Stimulated activated CD4-positive, alpha-beta T cell treated with anti-CD3 and anti-CD28 coated beads, Interleukin-15, amount 100 ng/mL, for 1 hour (primary cell): Measurements from ENCODE around the gene MTHFD2.
A peak's percentile ranks its signal among the peaks of the same experiment; 100 is the strongest.
"Not testable (repeated sequence)": the region's sequence is repeated elsewhere in the genome, so short reads cannot be mapped to it uniquely, and the experiment has no call there.

Experiments
- DNase-seq, 2 donors: peaks; one replicate each; pipeline ENCODE4 v3.0.0-alpha.2; 2020; ENCODE audit warnings: low read depth in 1 of 2, low spot score in 1 of 2

MTHFD2 gene

DNA sequence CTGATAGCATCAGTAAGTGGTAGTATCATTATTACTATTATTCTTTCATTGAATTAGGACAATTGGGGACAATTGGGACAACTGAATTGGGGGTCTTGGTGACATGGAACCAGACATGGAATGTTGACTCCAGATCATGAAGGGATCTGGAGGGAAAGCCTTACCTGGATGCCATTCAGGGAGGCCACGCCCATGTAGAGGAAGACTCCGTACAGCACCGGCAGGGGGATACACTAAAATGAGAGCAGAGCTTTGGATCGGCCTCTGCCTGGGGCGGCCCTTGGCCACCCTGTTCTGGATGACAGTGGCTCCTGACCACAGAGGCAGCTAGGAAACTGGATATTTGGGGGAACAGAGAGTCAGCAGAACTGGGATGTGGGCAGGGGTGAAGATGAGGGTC lies 29.2 kb downstream of the MTHFD2 start:
- no peak for DNase-seq

DNA sequence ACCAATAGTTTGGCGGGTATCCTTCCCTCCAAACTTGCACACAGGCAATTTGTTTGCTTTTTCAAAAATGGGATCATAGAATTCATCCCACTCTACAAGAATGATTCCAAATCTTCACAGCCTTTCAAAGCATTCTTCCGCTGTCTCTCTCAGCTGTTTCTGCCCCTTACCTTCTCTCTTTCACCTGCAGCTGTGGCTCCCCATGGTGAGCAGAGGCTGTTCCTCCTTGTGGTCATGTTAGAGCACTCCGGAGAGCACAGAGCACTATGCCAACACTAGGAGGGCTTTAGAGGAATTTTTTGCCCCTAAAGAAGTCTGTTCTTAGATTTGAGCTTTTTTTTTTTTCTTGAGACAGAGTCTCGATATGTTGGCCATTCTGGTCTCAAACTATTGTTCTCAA lies 30.4 kb downstream of the MTHFD2 start:
- no peak for DNase-seq

DNA sequence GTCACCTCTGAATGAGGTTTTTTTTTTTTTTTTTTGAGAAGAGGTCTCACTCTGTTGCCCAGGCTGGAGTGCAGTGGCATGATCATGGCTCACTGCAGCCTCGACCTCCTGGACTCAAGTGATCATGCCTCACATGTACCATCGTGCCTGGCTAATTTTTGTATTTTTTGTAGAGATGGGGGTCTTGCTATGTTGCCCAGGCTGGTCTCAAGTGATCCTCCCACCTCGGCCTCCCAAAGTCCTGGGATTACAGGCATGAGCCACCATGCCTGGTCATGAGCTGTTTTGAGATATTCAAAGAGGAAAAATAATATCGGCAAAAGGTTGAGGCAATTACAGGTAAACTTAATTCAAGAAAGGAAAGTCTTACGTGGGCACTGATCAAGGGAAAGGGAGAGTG lies 31.4 kb downstream of the MTHFD2 start:
- DNase-seq: not testable (repeated sequence)

DNA sequence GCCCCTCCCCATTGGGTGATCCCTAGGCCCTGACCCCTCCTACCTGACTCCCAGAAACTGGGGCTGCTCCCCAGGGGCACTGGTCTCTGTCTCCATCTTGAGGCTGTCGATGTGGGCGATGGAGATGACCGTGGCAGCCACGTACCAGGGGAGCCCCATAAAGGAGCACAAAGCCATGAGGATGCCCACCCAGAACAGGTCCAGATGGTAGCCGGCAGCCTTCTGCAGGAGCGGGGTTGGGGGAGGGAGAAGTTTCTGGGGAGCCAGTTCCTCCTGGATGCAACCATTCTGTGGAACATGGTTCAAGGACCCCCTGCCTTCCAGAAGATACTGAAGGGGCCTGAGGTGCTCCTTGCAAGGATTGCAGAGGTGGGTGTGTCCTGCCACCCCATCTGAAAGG lies 34.0 kb downstream of the MTHFD2 start:
- no peak for DNase-seq

DNA sequence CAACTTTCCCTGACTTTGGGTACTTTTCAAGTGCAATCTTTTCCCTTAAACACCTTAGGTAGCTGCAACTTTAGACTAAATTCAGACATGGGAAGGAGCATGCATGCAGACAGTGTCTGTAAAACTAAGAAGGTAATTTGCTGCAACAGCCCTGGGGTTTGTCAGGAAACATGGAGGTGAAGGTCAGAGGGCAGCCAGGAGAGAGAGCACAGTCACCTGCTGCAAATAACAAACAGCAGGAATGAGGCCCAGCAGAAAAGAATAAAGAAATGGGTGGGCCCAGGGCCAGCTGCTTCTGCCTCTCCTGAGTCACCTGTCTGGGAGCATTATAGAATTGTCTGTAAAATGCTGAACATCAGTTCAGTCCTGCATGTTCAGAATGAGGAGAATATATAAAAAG lies 35.2 kb downstream of the MTHFD2 start:
- no peak for DNase-seq

DNA sequence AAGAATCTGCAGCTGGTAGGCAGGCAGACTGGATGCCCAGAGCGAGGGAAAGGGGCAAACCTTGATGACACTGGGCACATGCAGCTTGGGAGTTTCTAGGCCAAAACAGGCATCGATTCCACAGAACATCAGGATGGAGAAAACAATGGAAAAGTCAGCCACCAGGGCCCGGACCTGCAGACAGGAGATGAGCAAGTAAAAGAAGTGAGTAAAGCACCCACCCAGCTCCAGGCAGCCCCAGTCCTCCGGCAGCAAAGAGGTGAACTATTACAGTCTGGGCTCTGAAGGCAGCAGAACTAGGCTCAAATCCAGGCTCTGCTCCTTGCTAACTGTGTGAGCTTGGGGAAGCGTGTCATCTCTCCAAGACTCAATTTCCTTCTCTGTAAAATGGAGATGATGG lies 36.6 kb downstream of the MTHFD2 start:
- DNase-seq: no peak

DNA sequence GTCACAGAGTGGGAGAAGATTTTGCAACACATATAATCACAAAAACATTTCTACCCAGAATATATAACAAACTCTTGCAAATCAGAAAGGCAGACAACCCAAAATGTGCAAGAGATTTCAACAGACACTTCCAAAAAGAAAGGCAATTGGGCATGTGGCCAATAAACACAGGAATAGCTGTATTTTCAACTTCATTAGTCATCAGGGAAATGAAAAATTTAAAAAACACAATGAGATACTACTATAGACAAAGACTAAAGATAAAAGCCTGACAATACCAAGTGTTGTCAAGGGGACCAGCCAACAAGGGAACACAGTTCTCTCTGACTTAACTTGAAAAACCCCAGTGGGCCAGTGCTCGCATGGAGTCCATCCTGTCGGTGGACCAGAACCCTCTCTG lies 40.5 kb downstream of the MTHFD2 start:
- no peak for DNase-seq

DNA sequence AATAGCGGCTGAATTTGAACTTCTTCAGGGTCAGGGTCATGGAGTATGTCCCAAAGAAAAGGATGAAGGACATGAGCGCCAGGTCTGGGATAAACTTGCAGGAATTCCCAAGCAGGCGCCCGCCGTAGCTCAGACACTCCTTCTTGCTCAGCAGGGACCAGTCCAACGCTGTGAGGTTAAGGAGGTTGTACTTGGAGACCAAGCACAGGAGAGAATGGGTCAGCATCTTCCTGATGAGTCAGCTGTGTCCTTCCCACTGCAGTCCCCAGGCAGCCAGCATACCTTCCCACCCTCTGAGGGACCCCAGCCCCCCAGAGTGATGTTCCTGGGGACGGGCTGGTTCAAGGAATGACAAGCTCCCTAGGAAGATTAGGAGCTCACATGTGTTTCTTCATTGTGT lies 40.9 kb downstream of the MTHFD2 start:
- no peak for DNase-seq

DNA sequence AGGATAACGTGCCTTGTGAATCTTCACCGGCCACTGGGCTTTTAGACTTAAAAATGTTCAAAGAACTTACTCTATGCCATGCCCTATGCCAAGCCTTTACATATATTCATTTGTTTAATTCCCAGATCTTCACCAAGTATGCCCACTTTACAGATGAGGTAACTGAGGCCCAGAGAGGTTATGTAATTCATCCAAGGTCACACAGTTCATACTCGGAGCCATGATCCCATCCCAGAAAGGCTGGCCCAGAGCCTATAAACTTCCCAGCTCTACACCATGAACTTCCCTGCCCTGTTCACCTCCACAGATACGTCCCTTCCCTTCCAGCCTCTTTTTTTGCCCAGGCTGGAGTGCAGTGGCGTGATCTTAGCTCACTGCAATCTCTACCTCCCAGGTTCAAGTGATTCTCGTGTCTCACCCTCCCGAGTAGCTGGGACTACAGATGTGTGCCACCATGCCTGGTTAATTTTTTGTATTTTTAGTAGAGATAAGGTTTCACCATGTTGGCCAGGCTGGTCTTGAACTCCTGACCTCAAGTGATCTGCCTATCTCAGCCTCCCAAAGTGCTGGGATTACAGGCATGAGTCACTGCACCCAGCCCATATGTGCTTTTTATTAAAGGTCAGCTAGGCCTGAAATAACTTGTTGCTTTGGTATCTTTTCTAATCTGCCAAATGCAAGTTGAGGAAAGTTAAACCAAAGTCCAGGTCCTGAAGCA lies 44.1 kb downstream of the MTHFD2 start:
- DNase-seq: no peak

DNA sequence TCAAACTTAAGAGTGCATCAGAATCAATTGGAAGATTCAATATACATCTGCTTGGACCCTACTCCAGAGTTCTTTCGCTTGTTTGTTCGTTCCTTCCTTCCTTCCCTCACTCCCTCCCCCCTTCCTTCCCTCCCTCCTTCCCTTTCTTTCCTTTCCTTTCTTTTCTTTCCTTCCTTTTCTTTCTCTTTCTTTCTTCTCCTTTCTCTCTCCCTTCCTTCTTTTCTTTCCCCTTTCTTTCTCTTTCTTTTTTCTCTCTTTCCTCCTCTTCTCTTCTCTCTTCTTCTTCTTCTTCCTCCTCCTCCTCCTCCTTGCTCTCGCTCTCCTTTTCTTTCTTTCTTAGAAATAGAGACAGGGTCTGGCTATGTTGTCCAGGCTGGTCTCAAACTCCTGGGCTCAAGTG lies 45.9 kb downstream of the MTHFD2 start:
- DNase-seq: no peak

DNA sequence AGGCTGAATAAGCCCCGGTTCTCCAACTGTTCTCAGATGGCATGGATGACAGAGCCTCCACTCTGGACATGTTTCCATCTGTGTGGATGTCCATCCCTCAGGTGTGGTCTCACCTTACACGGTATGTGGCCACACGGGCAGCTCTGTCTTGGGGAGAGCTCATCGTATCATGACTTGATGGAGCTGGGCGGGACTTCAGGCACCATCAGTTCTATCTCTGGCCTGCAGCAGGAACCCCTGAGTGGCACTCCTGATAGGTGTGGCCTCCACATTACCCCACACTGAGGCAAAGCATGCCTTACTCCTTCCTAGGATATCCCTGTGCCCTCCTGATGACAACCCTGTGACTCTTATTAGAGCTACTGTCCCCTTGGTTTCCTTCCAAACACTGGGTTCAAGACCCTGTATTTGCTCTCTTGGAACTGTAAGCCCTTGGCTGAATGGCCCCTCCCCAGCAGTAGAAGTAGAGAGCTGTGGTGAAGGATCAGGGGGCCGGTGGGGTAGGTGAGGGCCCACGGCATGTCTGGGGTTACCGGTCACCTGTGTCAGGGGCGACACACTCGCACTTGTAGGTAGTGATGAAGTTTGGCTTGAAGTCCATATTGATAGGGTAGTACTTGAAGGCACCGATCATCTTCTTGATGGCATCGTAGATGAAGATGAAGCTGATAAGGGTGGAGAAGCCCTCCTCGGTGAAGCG lies 48.2 kb downstream of the MTHFD2 start:
- no peak for DNase-seq

DNA sequence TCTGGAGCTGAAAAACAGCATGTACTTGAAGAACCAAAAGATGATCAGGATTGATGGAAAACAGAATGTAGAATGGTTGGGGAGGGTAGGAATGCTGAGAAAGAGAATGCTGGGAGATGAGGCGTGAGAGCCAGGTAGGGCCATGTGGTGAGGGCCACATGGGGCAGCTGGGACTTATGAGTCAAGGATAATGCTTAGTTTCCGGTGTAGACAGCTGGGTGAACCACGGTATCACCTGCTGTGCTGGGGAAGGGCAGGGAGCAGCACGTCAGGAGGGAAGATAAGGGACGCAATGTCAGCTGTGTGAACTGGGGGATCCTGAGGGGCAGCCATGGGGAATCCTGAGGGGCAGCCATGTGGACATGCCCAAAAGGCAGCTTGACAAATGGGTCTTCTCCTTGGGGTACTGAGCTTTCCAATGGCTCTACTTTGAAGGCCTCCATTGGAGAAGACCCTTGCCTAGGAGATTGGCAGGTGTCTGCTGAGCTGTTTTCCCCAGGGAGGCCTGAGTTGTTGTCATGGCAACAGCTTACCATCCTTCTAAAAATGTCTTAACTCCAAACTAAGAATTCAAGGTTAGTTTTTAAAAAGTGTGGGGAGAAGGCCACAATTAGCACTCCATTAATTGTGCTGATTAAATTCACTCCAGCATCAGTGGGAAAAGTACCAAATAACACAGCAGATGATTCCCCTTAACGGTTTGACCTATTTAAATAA lies 51.1 kb downstream of the MTHFD2 start:
- DNase-seq: no peak

DNA sequence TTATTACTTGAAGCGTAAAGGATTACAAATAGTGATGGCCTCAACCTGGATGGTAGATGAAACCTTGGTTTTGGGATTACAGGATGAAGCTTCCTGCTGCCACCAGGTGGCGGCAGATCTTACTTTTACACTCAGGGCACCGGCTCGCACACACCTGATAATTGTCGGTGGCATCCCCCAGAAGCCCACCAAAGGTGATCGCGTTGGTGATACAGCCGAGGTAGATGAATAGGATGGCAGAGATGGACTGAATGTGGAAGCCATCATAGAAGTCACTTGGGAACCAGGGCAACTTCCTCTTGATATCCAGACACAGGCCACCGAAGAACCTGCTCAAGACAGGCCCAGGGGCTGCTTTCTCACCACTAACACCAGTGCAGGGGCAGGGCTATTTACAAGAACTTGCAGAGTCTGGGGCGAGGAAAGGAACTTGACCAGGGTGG lies 51.8 kb downstream of the MTHFD2 start:
- DNase-seq: peak; percentile 10 to 39

DNA sequence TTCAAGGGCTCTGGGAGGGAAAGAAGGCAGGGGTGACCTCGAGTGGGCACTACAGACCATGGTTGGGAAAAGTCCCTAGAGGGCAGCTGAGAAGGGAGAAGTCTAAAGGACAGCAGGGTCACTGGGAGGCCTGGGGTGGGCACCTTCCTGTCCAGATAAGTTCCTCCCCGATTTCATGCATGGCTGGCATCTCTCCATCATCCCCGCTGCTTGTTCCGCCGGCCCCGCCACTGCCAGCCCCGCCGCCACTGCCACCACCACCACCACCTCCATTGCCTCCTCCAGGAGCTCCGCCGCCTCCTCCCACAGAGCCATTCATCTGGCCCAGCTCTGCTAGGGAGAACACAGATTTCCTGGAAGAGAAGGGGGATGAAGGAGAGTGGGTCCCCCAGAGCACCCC lies 53.6 kb downstream of the MTHFD2 start:
- no peak for DNase-seq

DNA sequence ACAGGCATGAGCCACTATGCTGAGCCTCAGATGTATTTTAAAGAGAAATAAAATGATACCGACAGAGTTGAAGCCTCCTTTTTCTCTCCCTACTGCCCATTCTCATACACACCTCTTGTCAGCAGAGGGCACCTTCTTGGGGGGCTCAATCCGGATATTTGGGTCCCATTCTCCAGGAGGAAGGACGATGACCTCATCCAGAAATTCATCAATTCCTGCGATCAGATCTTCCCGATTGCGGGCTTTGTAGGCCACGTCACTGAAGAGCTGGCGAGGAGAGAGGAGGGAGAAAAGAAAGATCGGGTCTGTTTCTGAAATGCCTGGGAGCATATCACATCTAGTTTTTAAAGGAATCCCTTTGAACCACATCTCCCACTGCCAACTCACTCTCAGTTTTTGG lies 54.4 kb downstream of the MTHFD2 start:
- no peak for DNase-seq

DNA sequence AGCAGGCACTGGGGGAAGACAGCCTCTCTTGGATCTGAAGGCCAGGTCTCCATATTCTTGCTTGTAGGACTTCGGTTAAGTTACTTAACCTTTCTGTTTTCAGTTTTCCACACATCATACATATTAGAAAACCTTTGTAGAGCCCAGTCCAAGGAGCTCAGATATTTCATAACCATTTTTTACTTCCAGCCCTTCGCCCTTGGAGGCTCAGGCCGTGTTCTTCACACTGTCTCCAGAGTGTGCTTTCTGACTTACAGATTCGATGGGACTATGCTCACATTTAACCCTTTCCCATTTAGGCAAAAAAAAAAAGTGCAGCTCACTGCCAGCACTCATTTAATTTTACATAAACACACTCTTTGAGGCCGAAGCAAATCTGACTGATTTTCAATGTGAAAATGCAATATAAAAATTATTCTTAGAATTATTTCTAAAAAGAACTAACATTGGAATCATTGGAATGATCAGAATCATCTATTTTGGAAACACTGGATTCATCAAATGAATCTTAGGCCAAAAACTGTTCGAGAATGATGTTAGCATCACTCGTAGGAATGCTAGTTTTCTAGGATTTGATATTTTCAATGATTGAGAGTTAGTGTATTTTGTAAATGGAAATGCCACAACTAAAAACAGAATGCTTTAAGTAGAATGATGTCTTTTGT lies 55.0 kb downstream of the MTHFD2 start:
- no peak for DNase-seq

DNA sequence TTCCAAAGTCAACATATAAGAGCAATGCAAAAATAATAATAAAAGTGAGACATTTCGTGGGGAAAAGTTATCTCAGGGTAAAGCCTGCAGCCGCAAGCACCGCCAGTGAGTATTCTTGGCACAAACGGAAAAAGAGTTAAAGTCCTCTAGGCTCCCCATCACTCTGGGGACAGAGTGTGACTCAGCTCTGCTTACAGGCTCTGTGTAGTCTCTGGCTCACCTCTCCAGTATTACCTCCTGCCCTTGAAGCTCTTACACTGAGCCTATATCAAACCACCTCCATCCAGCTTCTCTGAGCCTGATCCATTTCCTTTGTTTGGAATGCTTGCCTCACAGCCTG lies 55.5 kb downstream of the MTHFD2 start:
- DNase-seq: no peak

DNA sequence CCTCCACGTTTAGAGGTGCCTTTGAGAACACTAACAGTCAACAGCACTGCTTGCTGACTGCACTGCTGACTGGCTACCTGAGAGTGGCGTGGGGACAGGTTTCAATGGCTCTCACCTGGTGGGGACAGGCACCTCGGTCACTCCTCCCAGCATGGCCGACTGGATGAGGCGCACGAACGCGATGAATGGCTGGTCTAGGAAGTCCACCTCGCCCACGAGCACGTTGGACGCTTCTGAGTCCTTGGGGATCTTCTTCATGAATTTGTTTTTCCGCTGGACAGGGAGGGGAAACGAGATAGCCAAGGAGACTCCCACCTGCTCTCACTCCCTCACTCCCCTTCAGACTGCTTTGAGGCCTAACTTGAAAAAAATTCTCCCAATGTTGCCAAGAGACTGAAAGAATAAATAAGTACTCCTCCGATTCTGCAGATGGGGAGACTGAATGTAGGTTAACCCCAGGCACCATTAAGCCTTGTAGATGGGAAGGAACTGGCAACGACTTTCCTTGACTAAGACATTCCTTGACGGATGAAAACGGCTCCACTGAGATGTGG lies 57.3 kb downstream of the MTHFD2 start:
- no peak for DNase-seq

DNA sequence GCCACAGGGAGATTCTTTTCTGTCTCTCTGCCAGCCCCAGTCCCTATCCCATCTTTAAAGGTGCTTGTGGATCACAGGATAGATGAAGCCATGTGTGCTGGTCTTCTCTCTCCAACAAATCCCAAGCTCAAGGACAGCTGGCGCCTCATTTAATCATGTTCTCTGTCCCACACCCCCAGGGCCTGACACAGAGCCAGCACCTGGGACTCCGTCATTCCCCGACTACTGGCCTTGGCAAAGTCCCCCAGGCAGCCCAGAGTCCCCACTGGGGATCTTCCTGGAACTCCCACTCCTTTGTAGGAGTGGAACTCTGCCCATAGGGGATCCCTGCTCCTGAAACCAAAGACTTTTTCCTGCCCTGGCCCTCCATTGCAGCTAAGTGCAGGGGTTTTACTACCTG lies 60.8 kb downstream of the MTHFD2 start:
- no peak for DNase-seq

DNA sequence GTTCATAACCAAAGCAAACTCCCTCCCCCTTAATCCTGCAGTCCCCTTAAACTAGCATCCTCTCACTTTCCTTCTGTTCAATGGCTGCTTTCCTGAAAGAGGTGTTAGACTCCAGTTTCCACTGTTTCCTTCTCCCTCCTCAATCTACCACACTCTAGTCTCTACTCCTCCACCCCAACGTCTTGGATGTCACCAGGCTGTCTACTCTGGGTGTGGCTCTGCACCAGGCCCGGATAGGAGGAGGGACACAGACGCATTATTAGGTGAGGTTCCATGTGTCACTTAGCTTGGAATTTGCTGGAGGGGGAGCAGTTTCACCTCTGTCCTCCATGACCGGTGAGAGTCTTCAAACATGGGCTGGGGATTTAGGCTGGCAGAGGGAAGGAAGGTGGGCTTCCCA lies 61.3 kb downstream of the MTHFD2 start:
- DNase-seq: no peak

DNA sequence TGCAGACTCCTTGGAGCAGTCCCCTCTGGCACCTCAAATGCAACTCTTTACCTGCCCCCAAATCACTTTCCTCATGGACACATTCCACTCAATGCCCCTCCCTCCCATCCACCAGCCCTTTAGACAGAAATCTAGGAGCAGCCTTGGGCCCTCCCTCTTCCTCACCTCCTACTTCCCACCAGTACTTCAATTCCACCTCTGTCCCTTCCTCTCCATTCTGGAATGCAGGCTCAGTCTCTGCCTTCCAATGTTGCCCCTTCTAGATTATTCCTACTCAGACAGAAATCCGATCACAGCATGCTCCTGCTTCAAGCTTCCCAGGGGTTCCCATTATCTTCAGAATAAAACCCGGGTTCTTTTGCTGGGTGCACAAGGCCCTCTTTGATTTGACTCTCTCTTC lies 62.1 kb downstream of the MTHFD2 start:
- no peak for DNase-seq
